ENCODE data around the gene ATP2B1. TPM values are rescaled to one million over a fixed set of nuclear protein-coding genes. Genes with fewer than 3 reads are reported as not detected.

Gene ATP2B1
- polyA plus RNA-seq, 2 of the 4 experiments (the other 2 are of a cell fraction), result 52.7 to 132 TPM

- TF ChIP-seq HOXA7 (CRISPR knock-in tag; IDR thresholded peaks at IDR 0.05), result no peak
- TF ChIP-seq USF2 (IDR thresholded peaks at IDR 0.05), result no peak
- no peak for TF ChIP-seq RARB (CRISPR knock-in tag; IDR thresholded peaks at IDR 0.05)
- FAIRE-seq (no peak), DNase-seq (ENCODE audit: low read depth in 1 of 2, low spot score in 1 of 2) (no peak), ATAC-seq (no peak)
- CTCF ChIA-PET, result no interaction called here
- Histone ChIP-seq H3K4me3 (no peak overlapping the region), H3K4me1 (no peaks in the 10 kb centered on the region), H3K27ac (no peak overlapping the region), H3K9me3 (peaks cover 14% of the 10 kb centered on the region; the same call in 2 of the 3 replicates), H3K4me2 (no peak overlapping the region)
- 50% methylated on average over 2 of the region's 2 CpGs for WGBS (ENCODE audit: missing lambda C conversion rate)
- POLR2A ChIA-PET, result no interaction called here
Observed at GRCh38 chr12:89740943-89741342, 32.3 kb upstream of the ATP2B1 start.

- Histone ChIP-seq H3K4me3 (no peak overlapping the region), H3K4me2 (no peak overlapping the region), H3K4me1 (peaks cover 4% of the 10 kb centered on the region; the same call in 2 of the 3 replicates), H3K27ac (no peak overlapping the region), H3K9me3 (peaks cover 14% of the 10 kb centered on the region; the same call in 2 of the 3 replicates)
- no peak for DNase-seq (ENCODE audit: low read depth in 1 of 2, low spot score in 1 of 2)
- no peak for ATAC-seq
- POLR2A ChIA-PET, result no interaction called here
- 25% methylated on average over 1 of the region's 1 CpG for WGBS (ENCODE audit: missing lambda C conversion rate)
- no peak for TF ChIP-seq RARB (CRISPR knock-in tag; IDR thresholded peaks at IDR 0.05)
- no peak for TF ChIP-seq NPAS2 (CRISPR knock-in tag; IDR thresholded peaks at IDR 0.05; ENCODE audit: borderline replicate concordance)
- TF ChIP-seq CHD2 (IDR thresholded peaks at IDR 0.05; ENCODE audit: low read length, partially characterized antibody), result no peak
- TF ChIP-seq CBX8 (IDR thresholded peaks at IDR 0.05), result no peak
- no peak for TF ChIP-seq KDM5A (IDR thresholded peaks at IDR 0.05)
- TF ChIP-seq EHMT2 (IDR thresholded peaks at IDR 0.05; ENCODE audit: low read depth), result no peak
- TF ChIP-seq MAX (IDR thresholded peaks at IDR 0.05), result no peak
- TF ChIP-seq CHD4 (IDR thresholded peaks at IDR 0.05; ENCODE audit: borderline replicate concordance), result no peak
- TF ChIP-seq ATOH8 (CRISPR knock-in tag; IDR thresholded peaks at IDR 0.05; ENCODE audit: low read depth), result no peak
- TF ChIP-seq KDM1A (IDR thresholded peaks at IDR 0.05; ENCODE audit: low read depth), result no peak
- FAIRE-seq, result no peak
- CTCF ChIA-PET, result no interaction called here
Observed at GRCh38 chr12:89736995-89737394, 28.4 kb upstream of the ATP2B1 start.

GRCh38 chr12:89733579-89734201, 25.1 kb upstream of the ATP2B1 start:
- POLR2A ChIA-PET, result no interaction called here
- DNase-seq (ENCODE audit: low read depth in 1 of 2, low spot score in 1 of 2) (no peak), ATAC-seq (no peak), FAIRE-seq (no peak)
- no peak overlapping the region for H3K4me2 ChIP-seq
- TF ChIP-seq CEBPB (IDR thresholded peaks at IDR 0.05) (peak in 1 of 2 experiments; percentile 20; a peak in 1 of 4 replicates), E2F6 (IDR thresholded peaks at IDR 0.05; ENCODE audit: borderline replicate concordance, low read depth) (no peak)
- no peaks in the 10 kb centered on the region for H3K9me3 ChIP-seq
- WGBS (ENCODE audit: missing lambda C conversion rate), result 85% methylated on average over 5 of the region's 5 CpGs
- H3K4me1 ChIP-seq, result peaks cover 14% of the 10 kb centered on the region; the same call in 2 of the 3 replicates
- no peak overlapping the region for H3K4me3 ChIP-seq
- CTCF ChIA-PET, result no interaction called here
- H3K27ac ChIP-seq, result no peak overlapping the region

- no peak for TF ChIP-seq EHF (CRISPR knock-in tag; IDR thresholded peaks at IDR 0.05)
- TF ChIP-seq REST (IDR thresholded peaks at IDR 0.05), result no peak
- H3K4me3 ChIP-seq, result no peak overlapping the region
- DNase-seq (ENCODE audit: low read depth in 1 of 2, low spot score in 1 of 2) (no peak), ATAC-seq (no peak), FAIRE-seq (no peak)
- no peak overlapping the region for H3K4me2 ChIP-seq
- H3K27ac ChIP-seq, result no peak overlapping the region
- ChIA-PET CTCF (no interaction called here), POLR2A (no interaction called here)
- H3K9me3 ChIP-seq, result no peaks in the 10 kb centered on the region
- WGBS (ENCODE audit: missing lambda C conversion rate), result 24% methylated on average over 2 of the region's 2 CpGs
- peaks cover 14% of the 10 kb centered on the region; the same call in 2 of the 3 replicates for H3K4me1 ChIP-seq
Observed at GRCh38 chr12:89732522-89732921, 23.9 kb upstream of the ATP2B1 start.
